MM.1S (cell line): Measurements from ENCODE around the gene TDRD7.

ENCODE experiments used
- DNase-seq: peaks from one replicate; pipeline ENCODE4 v3.0.0-alpha.2; 2015
- H2AFZ ChIP-seq: fragments of 300-600 bp; sonication (generic); 2 replicates; pipeline ENCODE4 v1.6.0; 2016; ENCODE audit warnings: antibody characterized with exemption, low read length
- H3F3A ChIP-seq: fragments of 300-600 bp; sonication (generic); 2 replicates; pipeline ENCODE4 v1.6.1; 2016; ENCODE audit warnings: mild to moderate bottlenecking, antibody characterized with exemption, low read length, moderate library complexity, mixed read lengths; ENCODE audit not compliant: insufficient read depth
- H3K27ac ChIP-seq: fragments of 300-600 bp; sonication (generic); 2 replicates; pipeline ENCODE4 v1.5.1; 2016; ENCODE audit warnings: mild to moderate bottlenecking, low read length
- H3K27me3 ChIP-seq: fragments of 300-600 bp; sonication (generic); replicated peaks from 2 replicates; pipeline ENCODE4 v1.6.0; 2016; ENCODE audit warnings: low read length; ENCODE audit not compliant: insufficient read depth
- H3K36me3 ChIP-seq: fragments of 300-600 bp; sonication (generic); replicated peaks from 2 replicates; pipeline ENCODE4 v1.6.1; 2016; ENCODE audit warnings: mild to moderate bottlenecking, low read length, mixed read lengths; ENCODE audit not compliant: insufficient read depth
- H3K4me1 ChIP-seq: fragments of 300-600 bp; sonication (generic); 2 replicates; pipeline ENCODE4 v1.6.1; 2016; ENCODE audit warnings: low read length, mixed read lengths
- H3K4me2 ChIP-seq: fragments of 300-600 bp; sonication (generic); 2 replicates; pipeline ENCODE4 v1.6.0; 2016; ENCODE audit warnings: low read depth, low read length
- H3K4me3 ChIP-seq: fragments of 300-600 bp; sonication (generic); 2 replicates; pipeline ENCODE4 v1.5.1; 2016; ENCODE audit warnings: low read length, mixed read lengths
- H3K79me2 ChIP-seq: fragments of 300-600 bp; sonication (generic); 2 replicates; pipeline ENCODE4 v1.6.1; 2016; ENCODE audit warnings: mixed run types, low read length, mixed read lengths
- H3K9ac ChIP-seq: fragments of 300-600 bp; sonication (generic); 2 replicates; pipeline ENCODE4 v1.6.1; 2016; ENCODE audit warnings: low read length, mixed read lengths
- H3K9me2 ChIP-seq: fragments of 300-600 bp; sonication (generic); replicated peaks from 2 replicates; pipeline ENCODE4 v1.6.1; 2016; ENCODE audit warnings: mild to moderate bottlenecking, low read length, mixed read lengths; ENCODE audit not compliant: insufficient read depth
- H3K9me3 ChIP-seq: fragments of 300-600 bp; sonication (generic); replicated peaks from 2 replicates; pipeline ENCODE4 v1.6.1; 2016; ENCODE audit warnings: mild to moderate bottlenecking, low read length, mixed read lengths; ENCODE audit not compliant: insufficient read depth
- H4K20me1 ChIP-seq: fragments of 300-600 bp; sonication (generic); 2 replicates; pipeline ENCODE4 v1.6.1; 2016; ENCODE audit warnings: mild to moderate bottlenecking, low read length, moderate library complexity, mixed read lengths; ENCODE audit not compliant: insufficient read depth
- EZH2 ChIP-seq: fragments of 300-600 bp; sonication (generic); optimal IDR thresholded peaks from 2 replicates; pipeline ENCODE3; 2017; ENCODE audit warnings: low read depth, mild to moderate bottlenecking, antibody characterized with exemption, low read length, mixed read lengths
- EZH2phosphoT487 ChIP-seq: fragments of 300-600 bp; sonication (generic); IDR thresholded peaks from 2 replicates; pipeline ENCODE4 v1.6.1; 2018; ENCODE audit warnings: antibody characterized with exemption, low read length
- TF ChIP-seq, protein P1 (sequence below): fragments of 300-600 bp; sonication (generic); IDR thresholded peaks from 2 replicates; pipeline ENCODE4 v1.5.1; 2016; ENCODE audit warnings: antibody characterized with exemption, low read length, mixed read lengths

Gene TDRD7

DNA sequence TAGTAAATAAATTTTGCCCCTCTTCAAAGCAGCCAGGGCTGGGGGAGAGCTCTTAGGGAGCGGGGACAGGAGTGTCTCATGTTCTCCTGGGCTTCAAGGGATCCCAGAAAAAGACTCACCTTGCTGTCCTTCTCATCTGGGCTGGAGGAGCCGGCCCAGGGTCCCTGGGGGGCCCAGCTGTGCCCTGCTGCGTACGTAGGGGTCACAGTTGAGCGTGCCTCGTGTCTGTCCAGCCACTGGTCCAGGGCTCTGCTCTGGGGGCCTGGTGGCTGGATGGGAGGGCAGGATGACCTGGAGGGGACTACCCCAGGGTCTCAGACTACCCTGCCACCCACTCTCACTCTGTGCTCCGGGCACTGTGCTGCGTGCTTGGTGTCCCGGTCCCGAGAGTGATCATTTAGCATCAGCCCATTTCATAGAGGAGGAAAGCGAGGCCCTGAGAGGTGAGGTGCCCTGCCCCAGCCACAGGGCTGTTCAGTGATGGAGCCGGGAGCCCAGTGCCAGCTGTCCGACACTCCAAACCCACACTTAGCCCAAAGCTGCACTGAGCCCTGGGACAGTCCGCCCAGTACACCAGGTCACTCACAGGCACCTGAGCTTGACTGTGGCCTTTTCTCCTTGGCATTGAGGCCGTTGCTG lies 26.2 kb upstream of the TDRD7 start:
- Histone ChIP-seq H3K4me3 (no peak overlapping the region), H3K36me3 (no peaks in the 10 kb centered on the region), H3F3A (no peaks in the 10 kb centered on the region), H3K4me2 (no peak overlapping the region), H3K4me1 (peaks cover 9% of the 10 kb centered on the region; the same call in 1 of the 2 replicates), H3K27ac (no peak overlapping the region), H3K9me2 (no peaks in the 10 kb centered on the region), H4K20me1 (no peaks in the 10 kb centered on the region), H3K9me3 (no peaks in the 10 kb centered on the region), H3K27me3 (no peaks in the 10 kb centered on the region), H3K79me2 (no peaks in the 10 kb centered on the region), H2AFZ (no peak overlapping the region), H3K9ac (no peak overlapping the region)
- no peak for DNase-seq
- TF ChIP-seq, protein P1, sequence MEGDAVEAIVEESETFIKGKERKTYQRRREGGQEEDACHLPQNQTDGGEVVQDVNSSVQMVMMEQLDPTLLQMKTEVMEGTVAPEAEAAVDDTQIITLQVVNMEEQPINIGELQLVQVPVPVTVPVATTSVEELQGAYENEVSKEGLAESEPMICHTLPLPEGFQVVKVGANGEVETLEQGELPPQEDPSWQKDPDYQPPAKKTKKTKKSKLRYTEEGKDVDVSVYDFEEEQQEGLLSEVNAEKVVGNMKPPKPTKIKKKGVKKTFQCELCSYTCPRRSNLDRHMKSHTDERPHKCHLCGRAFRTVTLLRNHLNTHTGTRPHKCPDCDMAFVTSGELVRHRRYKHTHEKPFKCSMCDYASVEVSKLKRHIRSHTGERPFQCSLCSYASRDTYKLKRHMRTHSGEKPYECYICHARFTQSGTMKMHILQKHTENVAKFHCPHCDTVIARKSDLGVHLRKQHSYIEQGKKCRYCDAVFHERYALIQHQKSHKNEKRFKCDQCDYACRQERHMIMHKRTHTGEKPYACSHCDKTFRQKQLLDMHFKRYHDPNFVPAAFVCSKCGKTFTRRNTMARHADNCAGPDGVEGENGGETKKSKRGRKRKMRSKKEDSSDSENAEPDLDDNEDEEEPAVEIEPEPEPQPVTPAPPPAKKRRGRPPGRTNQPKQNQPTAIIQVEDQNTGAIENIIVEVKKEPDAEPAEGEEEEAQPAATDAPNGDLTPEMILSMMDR: no peak
- TF ChIP-seq EZH2: no peak
- TF ChIP-seq EZH2phosphoT487: no peak

DNA sequence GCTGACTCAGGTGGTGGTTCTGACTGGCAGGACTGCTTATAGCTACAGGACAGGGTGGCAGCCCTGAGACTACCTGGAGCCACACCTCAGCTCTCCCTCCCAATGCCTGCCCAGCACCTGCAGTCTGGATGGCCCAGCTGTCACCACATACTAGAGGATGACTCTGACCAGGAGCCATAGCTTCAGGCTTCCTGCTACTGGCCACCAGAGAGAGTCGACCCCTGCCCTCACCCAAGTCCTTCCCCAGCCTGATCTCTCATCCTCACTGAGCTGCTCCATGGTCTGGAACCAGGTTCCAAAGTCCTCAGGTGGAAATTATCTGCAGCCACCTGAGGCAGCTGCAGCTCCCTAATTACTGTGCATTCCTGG lies 25.6 kb upstream of the TDRD7 start:
- H3K9ac ChIP-seq: no peak overlapping the region
- H3K9me3 ChIP-seq: no peaks in the 10 kb centered on the region
- no peaks in the 10 kb centered on the region for H3K27me3 ChIP-seq
- no peak overlapping the region for H3K4me2 ChIP-seq
- no peak overlapping the region for H2AFZ ChIP-seq
- no peak overlapping the region for H3K4me3 ChIP-seq
- peaks cover 9% of the 10 kb centered on the region; the same call in 1 of the 2 replicates for H3K4me1 ChIP-seq
- peak; percentile 5 for DNase-seq
- H3K9me2 ChIP-seq: no peaks in the 10 kb centered on the region
- TF ChIP-seq, protein P1: no peak
- TF ChIP-seq EZH2 (no peak), EZH2phosphoT487 (no peak)
- H3F3A ChIP-seq: no peaks in the 10 kb centered on the region
- H3K79me2 ChIP-seq: no peaks in the 10 kb centered on the region
- no peak overlapping the region for H3K27ac ChIP-seq
- H3K36me3 ChIP-seq: no peaks in the 10 kb centered on the region
- no peaks in the 10 kb centered on the region for H4K20me1 ChIP-seq

DNA sequence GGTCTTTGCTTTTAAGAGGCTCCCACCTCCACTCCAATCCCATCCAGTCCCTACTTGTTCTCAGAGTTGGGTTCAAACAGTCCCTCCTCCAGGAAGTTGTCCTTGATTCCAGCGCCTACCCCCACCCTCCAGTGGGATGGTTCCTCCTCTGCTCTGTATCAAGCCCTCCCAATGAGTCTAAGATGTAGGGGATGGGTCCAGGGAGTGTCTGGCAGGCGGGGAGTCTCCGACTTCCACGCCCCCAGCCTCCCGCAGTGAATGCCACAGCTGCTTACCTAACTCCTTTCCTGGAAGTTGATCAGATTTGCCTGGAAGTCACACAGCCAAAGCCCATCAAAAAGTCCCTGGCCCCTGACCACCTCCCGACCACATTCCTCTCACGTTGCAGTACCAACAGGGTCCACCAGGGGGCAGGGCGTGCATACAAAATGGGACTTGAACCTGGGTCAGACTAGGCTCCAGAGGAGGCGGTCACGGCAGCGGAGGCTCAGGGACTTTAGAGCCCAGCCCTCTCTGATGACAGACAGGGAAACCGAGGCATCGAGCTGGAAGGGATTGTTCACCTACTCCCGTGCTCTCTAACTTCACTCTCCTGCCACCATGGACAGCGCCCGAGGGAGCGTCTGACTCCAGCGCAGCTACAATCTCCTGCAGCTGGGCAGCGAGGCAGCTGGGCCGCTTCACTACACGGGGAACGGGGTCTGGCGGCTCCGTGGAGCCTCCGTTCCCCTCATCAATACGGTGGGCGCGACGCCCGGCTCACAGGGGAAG lies 25.0 kb upstream of the TDRD7 start:
- no peak for TF ChIP-seq EZH2phosphoT487
- TF ChIP-seq, protein P1: peak; percentile 99
- Histone ChIP-seq H3K4me2 (peak overlapping the region; percentile 31), H3K9ac (no peak overlapping the region), H3K9me2 (no peaks in the 10 kb centered on the region), H3K4me1 (peaks cover 9% of the 10 kb centered on the region; the same call in 1 of the 2 replicates), H3F3A (no peaks in the 10 kb centered on the region), H3K9me3 (no peaks in the 10 kb centered on the region), H4K20me1 (no peaks in the 10 kb centered on the region), H3K27me3 (no peaks in the 10 kb centered on the region), H2AFZ (no peak overlapping the region), H3K27ac (no peak overlapping the region), H3K4me3 (no peak overlapping the region), H3K36me3 (no peaks in the 10 kb centered on the region), H3K79me2 (no peaks in the 10 kb centered on the region)
- peak; percentile 54 for DNase-seq
